Fibroblast of the aortic adventitia (primary cell): Measurements from ENCODE around the gene CTBP2. TPM values are rescaled to one million over a fixed set of nuclear protein-coding genes. Genes with fewer than 3 reads are reported as not detected.

Source experiments
- DNase-seq: peaks from one replicate; pipeline ENCODE4 v3.0.0-alpha.2; 2010; ENCODE audit warnings: low read depth
- H3K4me3 ChIP-seq: 2 replicates; pipeline ENCODE4 v1.5.1; 2011; ENCODE audit warnings: low read depth, mild to moderate bottlenecking, control low read depth, low read length, moderate library complexity
- CTCF ChIP-seq: IDR thresholded peaks from 2 replicates; pipeline ENCODE4 v1.5.1; 2011; ENCODE audit warnings: mild to moderate bottlenecking, low read length, control low read depth, inconsistent platforms; ENCODE audit not compliant: insufficient read depth
- total RNA-seq: library from RNA; depleted of rRNA; stranded (reverse); fragments of >200 nt; gene quantifications from 2 replicates; pipeline ENCODE4 v1.2.3, GENCODE V29; 2012; ENCODE audit warnings: low replicate concordance

Gene CTBP2
- total RNA-seq, 1 donor = 45.4 TPM

DNA sequence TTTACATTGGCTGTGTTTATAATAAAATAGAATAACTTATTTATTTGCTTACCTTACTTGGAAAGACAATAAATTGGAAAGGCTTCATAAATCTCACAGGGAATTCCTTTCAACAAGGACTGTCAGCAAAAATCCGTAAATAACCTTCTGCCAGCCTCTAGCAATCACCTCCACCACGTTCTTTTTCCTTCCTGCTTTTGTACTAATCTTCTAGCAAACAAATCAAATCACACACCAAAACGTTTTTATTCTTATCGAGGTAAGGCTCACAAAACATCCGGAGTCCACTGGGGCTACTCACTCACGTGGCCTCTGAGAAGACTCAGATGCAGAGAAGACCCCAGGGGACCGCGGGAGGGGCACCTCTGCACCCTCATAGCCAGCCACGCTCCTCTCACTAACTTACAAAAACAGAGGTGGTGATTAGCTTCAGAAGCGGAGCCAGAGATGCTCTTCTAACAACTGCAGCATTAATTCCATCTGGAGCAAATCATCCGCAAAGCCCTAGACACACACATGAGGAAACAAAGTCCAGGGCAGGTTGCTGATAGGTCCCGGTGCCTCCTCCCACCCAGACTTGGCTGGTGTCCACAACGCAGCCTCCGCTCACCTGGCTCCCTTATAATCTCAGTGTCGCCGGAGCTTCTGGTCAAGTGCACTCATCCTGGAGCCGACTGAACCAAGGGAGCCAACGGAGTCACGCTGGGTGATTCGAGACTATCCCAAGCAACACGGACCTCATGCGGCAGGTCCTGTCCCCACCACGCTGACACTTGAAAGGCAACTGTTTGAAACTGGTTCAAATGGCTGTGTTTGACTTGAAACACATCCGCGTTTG, 22.5 kb downstream of the CTBP2 start:
- TF ChIP-seq CTCF = no peak
- H3K4me3 ChIP-seq = no peak overlapping the region
- no peak for DNase-seq

- TF ChIP-seq CTCF = no peak
- H3K4me3 ChIP-seq = no peak overlapping the region
- no peak for DNase-seq
Observed at GRCh38 chr10:125136087-125136486, 24.3 kb downstream of the CTBP2 start.

DNA sequence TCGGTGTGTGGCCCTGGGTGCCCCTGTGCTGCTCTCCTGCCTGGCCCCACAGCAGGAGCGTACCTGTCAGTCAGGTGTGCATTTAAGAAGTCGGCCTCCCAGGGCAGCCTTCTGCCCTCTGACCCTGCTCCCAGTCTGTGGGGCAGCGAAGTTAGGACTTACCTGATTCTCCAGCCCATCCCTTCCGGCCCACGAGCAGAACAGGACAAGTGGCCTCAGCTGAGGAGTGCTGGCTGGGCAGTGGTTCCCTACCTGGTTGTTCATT, 24.7 kb downstream of the CTBP2 start:
- no peak overlapping the region for H3K4me3 ChIP-seq
- TF ChIP-seq CTCF = no peak
- DNase-seq = no peak

DNA sequence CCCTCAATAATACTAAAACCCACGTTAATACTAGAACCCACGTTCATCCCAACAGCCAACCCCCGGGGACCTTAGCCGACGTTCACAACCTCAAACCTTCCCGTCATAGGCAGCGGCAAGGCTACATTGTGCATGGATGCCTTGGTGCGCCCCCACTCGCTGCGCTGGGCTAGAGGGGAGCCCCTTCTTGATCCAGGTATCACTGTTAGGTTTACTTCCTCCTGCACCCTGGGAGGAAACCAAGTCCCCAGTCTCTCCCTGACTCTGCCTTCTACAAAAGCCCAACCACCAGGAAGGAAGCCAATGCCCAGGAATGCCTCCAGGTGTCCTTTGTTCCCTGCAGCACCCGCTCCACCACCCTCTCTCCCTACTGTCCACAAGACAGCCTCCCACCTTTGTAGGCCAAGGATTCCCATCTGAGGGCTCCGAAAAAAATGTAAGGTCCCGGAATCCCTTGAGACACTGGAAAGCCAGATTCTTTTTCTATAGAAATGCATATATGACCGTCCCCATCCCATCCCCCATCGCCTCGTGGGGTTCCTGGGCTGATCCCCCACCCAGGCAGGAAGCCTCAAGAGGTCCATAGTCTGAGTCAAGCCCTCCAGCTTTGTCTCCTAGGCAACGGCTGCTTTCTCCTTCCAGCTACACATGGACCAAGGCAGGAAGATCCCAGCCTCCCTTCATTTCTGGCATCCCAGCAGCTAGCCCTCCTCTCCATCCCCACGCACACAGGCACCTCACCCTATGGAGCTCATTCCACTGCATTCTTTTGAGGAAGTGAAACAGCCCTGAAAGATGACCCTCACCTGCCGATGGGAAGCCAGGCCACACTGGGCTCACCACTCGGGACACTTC, 25.2 kb downstream of the CTBP2 start:
- H3K4me3 ChIP-seq = no peak overlapping the region
- no peak for TF ChIP-seq CTCF
- DNase-seq = no peak

DNA sequence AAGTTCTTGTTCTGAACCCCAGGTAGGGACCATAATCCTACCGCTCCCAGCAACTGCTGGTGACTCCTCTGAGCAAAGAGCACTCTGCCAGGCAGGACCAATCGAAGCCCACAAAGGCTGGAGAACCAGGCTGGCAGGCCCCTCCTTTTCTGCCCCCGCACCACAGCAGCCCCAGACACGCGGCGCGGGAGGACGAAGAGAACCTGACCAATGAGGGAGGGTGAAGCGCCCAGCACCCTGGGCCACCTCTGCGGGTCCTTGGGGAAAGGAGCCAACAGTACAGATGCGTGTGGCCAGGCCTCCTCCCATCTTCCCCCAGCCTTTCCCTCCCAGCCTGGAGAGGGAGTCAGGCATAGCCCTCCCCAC, 25.9 kb downstream of the CTBP2 start:
- no peak overlapping the region for H3K4me3 ChIP-seq
- DNase-seq = no peak
- TF ChIP-seq CTCF = no peak

DNA sequence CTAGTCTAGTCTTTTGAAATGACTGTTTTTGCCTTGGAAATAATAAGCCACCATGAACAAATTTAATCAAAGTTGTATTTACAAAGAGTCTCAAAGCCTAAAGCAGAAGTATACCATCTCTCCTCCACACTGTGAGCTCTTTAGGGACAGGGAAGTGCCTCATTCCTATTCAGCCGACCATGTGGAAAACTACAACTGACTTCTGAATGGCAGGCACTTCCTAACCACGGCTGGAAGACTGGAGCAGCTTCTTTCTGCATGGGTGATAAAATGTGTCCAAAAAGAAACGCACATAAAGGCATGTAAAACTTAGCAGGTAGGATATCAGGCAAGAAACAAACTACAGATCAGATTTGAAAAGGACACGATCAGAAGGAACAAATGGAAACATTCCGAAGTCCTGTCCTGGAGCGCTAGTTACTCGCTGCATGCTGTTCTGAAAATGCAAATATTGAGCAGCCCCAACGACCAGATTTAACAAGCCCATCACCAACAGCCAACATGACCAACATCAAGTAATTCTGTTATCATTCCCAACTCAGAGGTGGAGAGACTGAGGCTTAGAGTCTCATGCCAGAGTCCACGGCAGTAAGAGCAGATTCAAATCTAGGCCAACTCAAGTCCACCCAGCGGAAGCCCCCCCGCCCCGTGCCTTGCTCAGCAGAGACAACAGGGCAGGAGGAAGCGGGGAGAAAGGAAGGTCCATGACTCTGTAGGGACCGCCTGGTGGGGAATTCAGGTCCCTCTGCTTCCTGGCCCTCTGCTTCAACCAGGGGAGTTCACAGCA, 26.5 kb downstream of the CTBP2 start:
- DNase-seq = no peak
- no peak overlapping the region for H3K4me3 ChIP-seq
- no peak for TF ChIP-seq CTCF
